ENCODE data around the gene WDR20. TPM values are rescaled to one million over a fixed set of nuclear protein-coding genes. Genes with fewer than 3 reads are reported as not detected.

Gene WDR20
- total and polyA plus RNA-seq, 10 of the 15 experiments (the other 5 are each of a cell fraction or from before 2014, with no cell fraction given) = 9.1 to 25.9 (median 18.4) TPM

DNA sequence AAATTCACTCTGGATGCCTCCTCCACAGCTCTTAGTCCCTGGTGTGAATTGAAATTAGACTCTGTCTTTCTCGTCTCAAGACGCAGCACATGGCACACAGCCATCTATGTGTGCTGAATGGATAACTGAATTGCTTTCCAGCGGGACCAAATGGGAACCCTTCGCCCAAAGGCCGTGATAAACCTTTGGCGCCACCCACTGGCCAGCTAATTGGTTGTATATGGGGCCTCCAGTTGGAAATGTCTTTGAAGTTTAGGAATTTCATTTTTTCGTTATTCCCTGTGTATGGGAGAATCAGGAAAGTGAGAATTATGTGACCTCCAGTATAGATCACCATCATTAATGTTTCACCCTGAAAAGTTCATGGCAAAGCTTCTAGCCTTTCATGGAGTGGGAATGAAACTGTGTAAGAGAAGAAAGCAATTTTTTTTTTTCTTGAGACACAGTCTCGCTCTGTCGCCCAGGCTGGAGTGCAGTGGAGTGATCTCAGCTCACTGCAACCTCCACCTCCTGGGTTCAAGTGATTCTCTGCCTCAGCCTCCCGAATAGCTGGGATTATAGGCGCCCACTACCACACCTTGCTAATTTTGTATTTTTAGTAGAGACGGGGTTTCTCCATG, 43.0 kb upstream of the WDR20 start:
- FAIRE-seq = peak; percentile 64
- TF ChIP-seq ZNF207 (IDR thresholded peaks at IDR 0.05; ENCODE audit: borderline replicate concordance) (no peak), TCF7 (IDR thresholded peaks at IDR 0.05; ENCODE audit: borderline replicate concordance) (peak; percentile 70), FOS (IDR thresholded peaks at IDR 0.05; ENCODE audit: borderline replicate concordance, extremely low read depth, insufficient read length) (no peak), NR2C2 (IDR thresholded peaks at IDR 0.05; ENCODE audit: borderline replicate concordance, control insufficient read depth, insufficient read length, low read depth) (no peak), RFX5 (IDR thresholded peaks at IDR 0.05; ENCODE audit: low read depth, low read length) (no peak)
- TF ChIP-seq, protein P1, sequence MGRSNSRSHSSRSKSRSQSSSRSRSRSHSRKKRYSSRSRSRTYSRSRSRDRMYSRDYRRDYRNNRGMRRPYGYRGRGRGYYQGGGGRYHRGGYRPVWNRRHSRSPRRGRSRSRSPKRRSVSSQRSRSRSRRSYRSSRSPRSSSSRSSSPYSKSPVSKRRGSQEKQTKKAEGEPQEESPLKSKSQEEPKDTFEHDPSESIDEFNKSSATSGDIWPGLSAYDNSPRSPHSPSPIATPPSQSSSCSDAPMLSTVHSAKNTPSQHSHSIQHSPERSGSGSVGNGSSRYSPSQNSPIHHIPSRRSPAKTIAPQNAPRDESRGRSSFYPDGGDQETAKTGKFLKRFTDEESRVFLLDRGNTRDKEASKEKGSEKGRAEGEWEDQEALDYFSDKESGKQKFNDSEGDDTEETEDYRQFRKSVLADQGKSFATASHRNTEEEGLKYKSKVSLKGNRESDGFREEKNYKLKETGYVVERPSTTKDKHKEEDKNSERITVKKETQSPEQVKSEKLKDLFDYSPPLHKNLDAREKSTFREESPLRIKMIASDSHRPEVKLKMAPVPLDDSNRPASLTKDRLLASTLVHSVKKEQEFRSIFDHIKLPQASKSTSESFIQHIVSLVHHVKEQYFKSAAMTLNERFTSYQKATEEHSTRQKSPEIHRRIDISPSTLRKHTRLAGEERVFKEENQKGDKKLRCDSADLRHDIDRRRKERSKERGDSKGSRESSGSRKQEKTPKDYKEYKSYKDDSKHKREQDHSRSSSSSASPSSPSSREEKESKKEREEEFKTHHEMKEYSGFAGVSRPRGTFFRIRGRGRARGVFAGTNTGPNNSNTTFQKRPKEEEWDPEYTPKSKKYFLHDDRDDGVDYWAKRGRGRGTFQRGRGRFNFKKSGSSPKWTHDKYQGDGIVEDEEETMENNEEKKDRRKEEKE (IDR thresholded peaks at IDR 0.05) = no peak
- TF ChIP-seq, protein P2, sequence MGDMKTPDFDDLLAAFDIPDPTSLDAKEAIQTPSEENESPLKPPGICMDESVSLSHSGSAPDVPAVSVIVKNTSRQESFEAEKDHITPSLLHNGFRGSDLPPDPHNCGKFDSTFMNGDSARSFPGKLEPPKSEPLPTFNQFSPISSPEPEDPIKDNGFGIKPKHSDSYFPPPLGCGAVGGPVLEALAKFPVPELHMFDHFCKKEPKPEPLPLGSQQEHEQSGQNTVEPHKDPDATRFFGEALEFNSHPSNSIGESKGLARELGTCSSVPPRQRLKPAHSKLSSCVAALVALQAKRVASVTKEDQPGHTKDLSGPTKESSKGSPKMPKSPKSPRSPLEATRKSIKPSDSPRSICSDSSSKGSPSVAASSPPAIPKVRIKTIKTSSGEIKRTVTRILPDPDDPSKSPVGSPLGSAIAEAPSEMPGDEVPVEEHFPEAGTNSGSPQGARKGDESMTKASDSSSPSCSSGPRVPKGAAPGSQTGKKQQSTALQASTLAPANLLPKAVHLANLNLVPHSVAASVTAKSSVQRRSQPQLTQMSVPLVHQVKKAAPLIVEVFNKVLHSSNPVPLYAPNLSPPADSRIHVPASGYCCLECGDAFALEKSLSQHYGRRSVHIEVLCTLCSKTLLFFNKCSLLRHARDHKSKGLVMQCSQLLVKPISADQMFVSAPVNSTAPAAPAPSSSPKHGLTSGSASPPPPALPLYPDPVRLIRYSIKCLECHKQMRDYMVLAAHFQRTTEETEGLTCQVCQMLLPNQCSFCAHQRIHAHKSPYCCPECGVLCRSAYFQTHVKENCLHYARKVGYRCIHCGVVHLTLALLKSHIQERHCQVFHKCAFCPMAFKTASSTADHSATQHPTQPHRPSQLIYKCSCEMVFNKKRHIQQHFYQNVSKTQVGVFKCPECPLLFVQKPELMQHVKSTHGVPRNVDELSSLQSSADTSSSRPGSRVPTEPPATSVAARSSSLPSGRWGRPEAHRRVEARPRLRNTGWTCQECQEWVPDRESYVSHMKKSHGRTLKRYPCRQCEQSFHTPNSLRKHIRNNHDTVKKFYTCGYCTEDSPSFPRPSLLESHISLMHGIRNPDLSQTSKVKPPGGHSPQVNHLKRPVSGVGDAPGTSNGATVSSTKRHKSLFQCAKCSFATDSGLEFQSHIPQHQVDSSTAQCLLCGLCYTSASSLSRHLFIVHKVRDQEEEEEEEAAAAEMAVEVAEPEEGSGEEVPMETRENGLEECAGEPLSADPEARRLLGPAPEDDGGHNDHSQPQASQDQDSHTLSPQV (IDR thresholded peaks at IDR 0.05) = no peak
- TF ChIP-seq, protein P3, sequence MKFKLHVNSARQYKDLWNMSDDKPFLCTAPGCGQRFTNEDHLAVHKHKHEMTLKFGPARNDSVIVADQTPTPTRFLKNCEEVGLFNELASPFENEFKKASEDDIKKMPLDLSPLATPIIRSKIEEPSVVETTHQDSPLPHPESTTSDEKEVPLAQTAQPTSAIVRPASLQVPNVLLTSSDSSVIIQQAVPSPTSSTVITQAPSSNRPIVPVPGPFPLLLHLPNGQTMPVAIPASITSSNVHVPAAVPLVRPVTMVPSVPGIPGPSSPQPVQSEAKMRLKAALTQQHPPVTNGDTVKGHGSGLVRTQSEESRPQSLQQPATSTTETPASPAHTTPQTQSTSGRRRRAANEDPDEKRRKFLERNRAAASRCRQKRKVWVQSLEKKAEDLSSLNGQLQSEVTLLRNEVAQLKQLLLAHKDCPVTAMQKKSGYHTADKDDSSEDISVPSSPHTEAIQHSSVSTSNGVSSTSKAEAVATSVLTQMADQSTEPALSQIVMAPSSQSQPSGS (IDR thresholded peaks at IDR 0.05; ENCODE audit: low read length) = no peak
- TF ChIP-seq, protein P4, sequence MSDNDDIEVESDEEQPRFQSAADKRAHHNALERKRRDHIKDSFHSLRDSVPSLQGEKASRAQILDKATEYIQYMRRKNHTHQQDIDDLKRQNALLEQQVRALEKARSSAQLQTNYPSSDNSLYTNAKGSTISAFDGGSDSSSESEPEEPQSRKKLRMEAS (IDR thresholded peaks at IDR 0.05; ENCODE audit: low read depth, low read length) = no peak
- TF ChIP-seq, protein P5, sequence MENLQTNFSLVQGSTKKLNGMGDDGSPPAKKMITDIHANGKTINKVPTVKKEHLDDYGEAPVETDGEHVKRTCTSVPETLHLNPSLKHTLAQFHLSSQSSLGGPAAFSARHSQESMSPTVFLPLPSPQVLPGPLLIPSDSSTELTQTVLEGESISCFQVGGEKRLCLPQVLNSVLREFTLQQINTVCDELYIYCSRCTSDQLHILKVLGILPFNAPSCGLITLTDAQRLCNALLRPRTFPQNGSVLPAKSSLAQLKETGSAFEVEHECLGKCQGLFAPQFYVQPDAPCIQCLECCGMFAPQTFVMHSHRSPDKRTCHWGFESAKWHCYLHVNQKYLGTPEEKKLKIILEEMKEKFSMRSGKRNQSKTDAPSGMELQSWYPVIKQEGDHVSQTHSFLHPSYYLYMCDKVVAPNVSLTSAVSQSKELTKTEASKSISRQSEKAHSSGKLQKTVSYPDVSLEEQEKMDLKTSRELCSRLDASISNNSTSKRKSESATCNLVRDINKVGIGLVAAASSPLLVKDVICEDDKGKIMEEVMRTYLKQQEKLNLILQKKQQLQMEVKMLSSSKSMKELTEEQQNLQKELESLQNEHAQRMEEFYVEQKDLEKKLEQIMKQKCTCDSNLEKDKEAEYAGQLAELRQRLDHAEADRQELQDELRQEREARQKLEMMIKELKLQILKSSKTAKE (IDR thresholded peaks at IDR 0.05; ENCODE audit: low read depth, poor library complexity, severe bottlenecking) = no peak

More for the DNA sequence above, 43.0 kb upstream of the WDR20 start:
- RAD21 ChIA-PET (ENCODE audit: unreplicated experiment) = interaction anchor here (0.6 to 2.6 kb wide), 20 partner anchors 9 to 390 kb away, joined by 3 to 10 read pairs (median 5); no protein-coding TSS in a partner anchor
- Histone ChIP-seq H3K9ac (ENCODE audit: control insufficient read depth, insufficient read depth, low read length) (no peak overlapping the region), H3K9me3 (replicated peaks; ENCODE audit: control insufficient read depth, insufficient read depth, low read length) (no peaks in the 10 kb centered on the region), H3K4me1 (ENCODE audit: control insufficient read depth, insufficient read depth, low read length) (no peaks in the 10 kb centered on the region; the same call in 1 of the 2 replicates), H3K4me3 (no peak overlapping the region), H3K36me3 (ENCODE audit: control insufficient read depth in 2 of 2, insufficient read depth in 2 of 2, low read length in 1 of 2) (no peaks in the 10 kb centered on the region), H3K27me3 (replicated peaks in 1 of 2; ENCODE audit: control insufficient read depth in 2 of 2, insufficient read depth in 2 of 2, low read length in 1 of 2) (no peaks in the 10 kb centered on the region), H3K79me2 (ENCODE audit: control insufficient read depth, insufficient read depth, low read length) (no peaks in the 10 kb centered on the region), H3K4me2 (ENCODE audit: control insufficient read depth, insufficient read depth) (no peak overlapping the region), H2AFZ (ENCODE audit: control insufficient read depth, low read depth, low read length) (no peak overlapping the region), H3K27ac (ENCODE audit: control insufficient read depth, insufficient read depth) (no peak overlapping the region), H4K20me1 (ENCODE audit: control insufficient read depth, insufficient read depth) (no peaks in the 10 kb centered on the region)
- CTCF ChIA-PET = interaction anchor here (0.7 to 4.1 kb wide), 34 partner anchors 8 to 390 kb away, joined by 3 to 58 read pairs (median 4); partner anchors contain the start of gene DYNC1H1
- no TSS peak for BruUV-seq (replicated peaks)
- intact Hi-C loops (cut with micrococcal nuclease; ENCODE audit: unreplicated experiment) = loop anchor here (1.0 to 5.0 kb wide), 3 partner anchors 34 to 216 kb away; no protein-coding TSS in a partner anchor
- DNase-seq (ENCODE audit: low read depth, low spot score) (no peak), ATAC-seq (peak; percentile 88)
- in situ Hi-C loops (cut with MboI) = loop anchor here (5.0 kb wide), 1 partner anchor 134 kb away; the partner anchor contains the start of gene DYNC1H1
- WGBS (ENCODE audit: insufficient coverage, insufficient replicate concordance, low lambda C conversion rate, missing lambda C conversion rate) = 30% methylated on average over 12 of the region's 12 CpGs
- POLR2A ChIA-PET = interaction anchor here (0.8 to 1.3 kb wide), 2 partner anchors 8 to 223 kb away, joined by 3 read pairs; no protein-coding TSS in a partner anchor
- SMC1A ChIA-PET (ENCODE audit: uncharacterized antibody, unreplicated experiment) = interaction anchor here (0.6 to 2.6 kb wide), 25 partner anchors 9 to 389 kb away, joined by 3 to 13 read pairs (median 5); no protein-coding TSS in a partner anchor

All from GM12878 (cell line).